Measurements from ENCODE around the gene MAP3K21.

Gene MAP3K21

DNA sequence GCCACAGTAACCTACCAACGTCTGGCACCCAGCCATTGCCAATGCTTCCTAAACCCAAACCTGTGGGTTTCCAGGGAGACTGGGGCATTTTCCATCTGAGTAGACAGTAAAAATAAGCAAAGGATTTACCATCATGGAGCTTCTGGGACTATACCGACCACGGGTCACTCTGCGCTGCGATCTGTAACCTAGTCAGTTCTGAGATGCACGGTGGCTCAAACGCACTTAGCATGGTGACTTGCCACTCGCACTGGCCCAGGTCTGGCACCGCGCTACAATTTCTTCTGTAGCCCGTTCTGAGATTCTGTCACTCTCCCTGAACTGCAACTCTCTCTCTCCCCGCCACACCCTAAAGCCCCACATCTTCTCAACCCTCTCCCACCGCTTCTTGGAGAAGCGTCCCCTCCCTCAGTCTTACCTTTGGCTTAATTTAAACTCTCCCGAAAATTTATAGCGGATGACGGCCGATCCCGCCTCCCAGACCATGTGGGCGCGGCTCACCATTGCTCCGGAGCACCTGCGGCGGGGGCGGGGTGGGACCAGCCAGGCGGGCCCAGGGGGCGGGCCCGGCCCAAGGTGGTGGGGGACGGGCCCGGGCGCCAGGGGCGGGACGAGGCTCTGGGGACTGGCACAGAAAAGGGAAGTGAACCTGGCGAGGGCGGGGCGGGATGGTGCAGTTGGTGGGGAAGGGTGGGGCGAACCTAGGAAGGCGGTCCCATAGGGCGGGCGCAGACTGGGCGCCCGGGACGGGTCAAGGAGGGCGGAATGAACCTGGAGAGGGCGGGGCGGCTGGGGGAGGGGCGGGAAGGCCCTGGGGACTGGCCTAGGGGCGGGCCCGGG is 493 bp upstream of the MAP3K21 start (continued):
- no peak for TF ChIP-seq ZNF571 (tag by site-specific recombination; IDR thresholded peaks at IDR 0.05)
- no peak for TF ChIP-seq ZNF629 (tag by site-specific recombination; IDR thresholded peaks at IDR 0.05)
- TF ChIP-seq WT1 (tag by site-specific recombination; IDR thresholded peaks at IDR 0.05) = peak; percentile 73
- TF ChIP-seq, protein P1, sequence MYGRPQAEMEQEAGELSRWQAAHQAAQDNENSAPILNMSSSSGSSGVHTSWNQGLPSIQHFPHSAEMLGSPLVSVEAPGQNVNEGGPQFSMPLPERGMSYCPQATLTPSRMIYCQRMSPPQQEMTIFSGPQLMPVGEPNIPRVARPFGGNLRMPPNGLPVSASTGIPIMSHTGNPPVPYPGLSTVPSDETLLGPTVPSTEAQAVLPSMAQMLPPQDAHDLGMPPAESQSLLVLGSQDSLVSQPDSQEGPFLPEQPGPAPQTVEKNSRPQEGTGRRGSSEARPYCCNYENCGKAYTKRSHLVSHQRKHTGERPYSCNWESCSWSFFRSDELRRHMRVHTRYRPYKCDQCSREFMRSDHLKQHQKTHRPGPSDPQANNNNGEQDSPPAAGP (tag by site-specific recombination; IDR thresholded peaks at IDR 0.05) = peak; percentile 97
- TF ChIP-seq, protein P2, sequence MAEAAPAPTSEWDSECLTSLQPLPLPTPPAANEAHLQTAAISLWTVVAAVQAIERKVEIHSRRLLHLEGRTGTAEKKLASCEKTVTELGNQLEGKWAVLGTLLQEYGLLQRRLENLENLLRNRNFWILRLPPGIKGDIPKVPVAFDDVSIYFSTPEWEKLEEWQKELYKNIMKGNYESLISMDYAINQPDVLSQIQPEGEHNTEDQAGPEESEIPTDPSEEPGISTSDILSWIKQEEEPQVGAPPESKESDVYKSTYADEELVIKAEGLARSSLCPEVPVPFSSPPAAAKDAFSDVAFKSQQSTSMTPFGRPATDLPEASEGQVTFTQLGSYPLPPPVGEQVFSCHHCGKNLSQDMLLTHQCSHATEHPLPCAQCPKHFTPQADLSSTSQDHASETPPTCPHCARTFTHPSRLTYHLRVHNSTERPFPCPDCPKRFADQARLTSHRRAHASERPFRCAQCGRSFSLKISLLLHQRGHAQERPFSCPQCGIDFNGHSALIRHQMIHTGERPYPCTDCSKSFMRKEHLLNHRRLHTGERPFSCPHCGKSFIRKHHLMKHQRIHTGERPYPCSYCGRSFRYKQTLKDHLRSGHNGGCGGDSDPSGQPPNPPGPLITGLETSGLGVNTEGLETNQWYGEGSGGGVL (tag by site-specific recombination; IDR thresholded peaks at IDR 0.05) = peak; percentile 89
- peak; percentile 98 for TF ChIP-seq KLF8 (tag by site-specific recombination; IDR thresholded peaks at IDR 0.05)
- TF ChIP-seq KLF7 (tag by site-specific recombination; IDR thresholded peaks at IDR 0.05; ENCODE audit: borderline replicate concordance) = peak; percentile 96; the same call in 1 of the 2 replicates
- no peak; the same call in none of the 2 replicates for TF ChIP-seq ZNF24 (tag by site-specific recombination; IDR thresholded peaks at IDR 0.05)
- TF ChIP-seq ZEB2 (tag by site-specific recombination; IDR thresholded peaks at IDR 0.05) = peak; percentile 86
- TF ChIP-seq, protein P3, sequence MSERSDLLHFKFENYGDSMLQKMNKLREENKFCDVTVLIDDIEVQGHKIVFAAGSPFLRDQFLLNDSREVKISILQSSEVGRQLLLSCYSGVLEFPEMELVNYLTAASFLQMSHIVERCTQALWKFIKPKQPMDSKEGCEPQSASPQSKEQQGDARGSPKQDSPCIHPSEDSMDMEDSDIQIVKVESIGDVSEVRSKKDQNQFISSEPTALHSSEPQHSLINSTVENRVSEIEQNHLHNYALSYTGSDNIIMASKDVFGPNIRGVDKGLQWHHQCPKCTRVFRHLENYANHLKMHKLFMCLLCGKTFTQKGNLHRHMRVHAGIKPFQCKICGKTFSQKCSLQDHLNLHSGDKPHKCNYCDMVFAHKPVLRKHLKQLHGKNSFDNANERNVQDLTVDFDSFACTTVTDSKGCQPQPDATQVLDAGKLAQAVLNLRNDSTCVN (tag by site-specific recombination; optimal IDR thresholded peaks at IDR 0.05) = peak; percentile 16
- TF ChIP-seq ZBTB8A (tag by site-specific recombination; IDR thresholded peaks at IDR 0.05) = peak; percentile 94
- TF ChIP-seq ZNF843 (tag by site-specific recombination; IDR thresholded peaks at IDR 0.05) = peak; percentile 52; the same call in 1 of the 2 replicates
- peak; percentile 86 for TF ChIP-seq SP2 (tag by site-specific recombination; IDR thresholded peaks at IDR 0.05)
- no peak for TF ChIP-seq ZNF555 (tag by site-specific recombination; conservative IDR thresholded peaks at IDR 0.05)
- peak; percentile 76; the same call in 1 of the 2 replicates for TF ChIP-seq ZNF610 (tag by site-specific recombination; IDR thresholded peaks at IDR 0.05; ENCODE audit: borderline replicate concordance)
- TF ChIP-seq, protein P4, sequence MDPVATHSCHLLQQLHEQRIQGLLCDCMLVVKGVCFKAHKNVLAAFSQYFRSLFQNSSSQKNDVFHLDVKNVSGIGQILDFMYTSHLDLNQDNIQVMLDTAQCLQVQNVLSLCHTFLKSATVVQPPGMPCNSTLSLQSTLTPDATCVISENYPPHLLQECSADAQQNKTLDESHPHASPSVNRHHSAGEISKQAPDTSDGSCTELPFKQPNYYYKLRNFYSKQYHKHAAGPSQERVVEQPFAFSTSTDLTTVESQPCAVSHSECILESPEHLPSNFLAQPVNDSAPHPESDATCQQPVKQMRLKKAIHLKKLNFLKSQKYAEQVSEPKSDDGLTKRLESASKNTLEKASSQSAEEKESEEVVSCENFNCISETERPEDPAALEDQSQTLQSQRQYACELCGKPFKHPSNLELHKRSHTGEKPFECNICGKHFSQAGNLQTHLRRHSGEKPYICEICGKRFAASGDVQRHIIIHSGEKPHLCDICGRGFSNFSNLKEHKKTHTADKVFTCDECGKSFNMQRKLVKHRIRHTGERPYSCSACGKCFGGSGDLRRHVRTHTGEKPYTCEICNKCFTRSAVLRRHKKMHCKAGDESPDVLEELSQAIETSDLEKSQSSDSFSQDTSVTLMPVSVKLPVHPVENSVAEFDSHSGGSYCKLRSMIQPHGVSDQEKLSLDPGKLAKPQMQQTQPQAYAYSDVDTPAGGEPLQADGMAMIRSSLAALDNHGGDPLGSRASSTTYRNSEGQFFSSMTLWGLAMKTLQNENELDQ (tag by site-specific recombination; IDR thresholded peaks at IDR 0.05; ENCODE audit: low read depth) = no peak
- no peak for TF ChIP-seq ZNF626 (tag by site-specific recombination; IDR thresholded peaks at IDR 0.05)
- TF ChIP-seq ZNF121 (tag by site-specific recombination; IDR thresholded peaks at IDR 0.05) = no peak
- TF ChIP-seq, protein P5, sequence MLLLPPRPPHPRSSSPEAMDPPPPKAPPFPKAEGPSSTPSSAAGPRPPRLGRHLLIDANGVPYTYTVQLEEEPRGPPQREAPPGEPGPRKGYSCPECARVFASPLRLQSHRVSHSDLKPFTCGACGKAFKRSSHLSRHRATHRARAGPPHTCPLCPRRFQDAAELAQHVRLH (tag by site-specific recombination; IDR thresholded peaks at IDR 0.05) = peak; percentile 81
- TF ChIP-seq KLF16 (tag by site-specific recombination; IDR thresholded peaks at IDR 0.05) = peak; percentile 95
- peak; percentile 69; the same call in 1 of the 2 replicates for TF ChIP-seq ZNF501 (tag by site-specific recombination; IDR thresholded peaks at IDR 0.05)
- TF ChIP-seq ZNF426 (tag by site-specific recombination; IDR thresholded peaks at IDR 0.05) = no peak
- peak; percentile 83; the same call in 1 of the 2 replicates for TF ChIP-seq ZNF324 (tag by site-specific recombination; IDR thresholded peaks at IDR 0.05)
- no peak for TF ChIP-seq ZNF777 (tag by site-specific recombination; IDR thresholded peaks at IDR 0.05; ENCODE audit: borderline replicate concordance)
- no peak for TF ChIP-seq ZNF776 (tag by site-specific recombination; IDR thresholded peaks at IDR 0.05; ENCODE audit: borderline replicate concordance)
- TF ChIP-seq ZNF664 (tag by site-specific recombination; IDR thresholded peaks at IDR 0.05) = no peak
- TF ChIP-seq ZNF76 (tag by site-specific recombination; IDR thresholded peaks at IDR 0.05; ENCODE audit: borderline replicate concordance, low read depth) = peak; percentile 34; the same call in 1 of the 2 replicates
- TF ChIP-seq, protein P6, sequence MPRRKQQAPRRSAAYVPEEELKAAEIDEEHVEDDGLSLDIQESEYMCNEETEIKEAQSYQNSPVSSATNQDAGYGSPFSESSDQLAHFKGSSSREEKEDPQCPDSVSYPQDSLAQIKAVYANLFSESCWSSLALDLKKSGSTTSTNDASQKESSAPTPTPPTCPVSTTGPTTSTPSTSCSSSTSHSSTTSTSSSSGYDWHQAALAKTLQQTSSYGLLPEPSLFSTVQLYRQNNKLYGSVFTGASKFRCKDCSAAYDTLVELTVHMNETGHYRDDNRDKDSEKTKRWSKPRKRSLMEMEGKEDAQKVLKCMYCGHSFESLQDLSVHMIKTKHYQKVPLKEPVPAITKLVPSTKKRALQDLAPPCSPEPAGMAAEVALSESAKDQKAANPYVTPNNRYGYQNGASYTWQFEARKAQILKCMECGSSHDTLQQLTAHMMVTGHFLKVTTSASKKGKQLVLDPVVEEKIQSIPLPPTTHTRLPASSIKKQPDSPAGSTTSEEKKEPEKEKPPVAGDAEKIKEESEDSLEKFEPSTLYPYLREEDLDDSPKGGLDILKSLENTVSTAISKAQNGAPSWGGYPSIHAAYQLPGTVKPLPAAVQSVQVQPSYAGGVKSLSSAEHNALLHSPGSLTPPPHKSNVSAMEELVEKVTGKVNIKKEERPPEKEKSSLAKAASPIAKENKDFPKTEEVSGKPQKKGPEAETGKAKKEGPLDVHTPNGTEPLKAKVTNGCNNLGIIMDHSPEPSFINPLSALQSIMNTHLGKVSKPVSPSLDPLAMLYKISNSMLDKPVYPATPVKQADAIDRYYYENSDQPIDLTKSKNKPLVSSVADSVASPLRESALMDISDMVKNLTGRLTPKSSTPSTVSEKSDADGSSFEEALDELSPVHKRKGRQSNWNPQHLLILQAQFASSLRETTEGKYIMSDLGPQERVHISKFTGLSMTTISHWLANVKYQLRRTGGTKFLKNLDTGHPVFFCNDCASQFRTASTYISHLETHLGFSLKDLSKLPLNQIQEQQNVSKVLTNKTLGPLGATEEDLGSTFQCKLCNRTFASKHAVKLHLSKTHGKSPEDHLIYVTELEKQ (tag by site-specific recombination; IDR thresholded peaks at IDR 0.05; ENCODE audit: borderline replicate concordance) = 0 out of 2 replicates have a peak, but pooled peaks have one; percentile 2

Measured in HEK293 (cell line).